Adipocyte (in vitro differentiated cells): ENCODE data around the gene MELK.
"Not testable (repeated sequence)": the region's sequence is repeated elsewhere in the genome, so short reads cannot be mapped to it uniquely, and the experiment has no call there.

Experiments used
- DNase-seq: peaks from one replicate; pipeline ENCODE4 v3.0.0-alpha.2; 2015; ENCODE audit warnings: low read depth
- H3K27me3 ChIP-seq: replicated peaks from 2 replicates; pipeline ENCODE4 v1.7.0; 2013; ENCODE audit warnings: mild to moderate bottlenecking, low read length, moderate library complexity; ENCODE audit not compliant: control insufficient read depth, insufficient read depth
- H3K36me3 ChIP-seq: 2 replicates; pipeline ENCODE4 v1.7.0; 2013; ENCODE audit warnings: low read length, mild to moderate bottlenecking, moderate library complexity; ENCODE audit not compliant: control insufficient read depth, insufficient read depth, severe bottlenecking
- H3K4me1 ChIP-seq: 2 replicates; pipeline ENCODE4 v1.7.0; 2013; ENCODE audit warnings: mild to moderate bottlenecking, low read length, moderate library complexity; ENCODE audit not compliant: control insufficient read depth, insufficient read depth
- H3K4me3 ChIP-seq: 2 replicates; pipeline ENCODE4 v1.7.0; 2013; ENCODE audit warnings: mild to moderate bottlenecking, low read length, moderate library complexity
- H3K9ac ChIP-seq: 2 replicates; pipeline ENCODE4 v1.7.0; 2013; ENCODE audit warnings: mild to moderate bottlenecking, low read length, moderate library complexity
- H3K9me3 ChIP-seq: 2 replicates; pipeline ENCODE4 v1.7.0; 2013; ENCODE audit warnings: mild to moderate bottlenecking, low read length, moderate library complexity; ENCODE audit not compliant: control insufficient read depth

MELK gene

DNA sequence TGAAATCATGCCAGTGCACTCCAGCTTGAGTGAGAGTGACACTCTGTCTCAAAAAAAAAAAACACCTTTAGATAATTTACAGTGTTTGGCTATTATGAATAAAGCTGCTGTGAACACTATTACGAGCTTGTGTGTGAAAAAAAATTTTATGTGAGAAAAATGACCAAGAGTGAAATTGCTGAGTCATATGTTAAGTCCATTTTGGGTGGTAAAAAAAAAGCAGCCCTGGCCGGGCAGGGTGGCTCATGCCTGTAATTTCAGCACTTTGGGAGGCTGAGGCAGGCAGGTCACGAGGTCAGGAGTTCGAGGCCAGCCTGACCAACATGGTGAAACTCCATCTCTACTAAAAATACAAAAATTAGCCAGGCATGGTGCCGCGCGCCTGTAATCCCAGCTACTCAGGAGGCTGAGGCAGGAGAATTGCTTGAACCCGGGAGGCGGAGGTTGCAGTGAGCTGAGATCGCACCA is 22.0 kb upstream of the MELK start:
- not testable (repeated sequence) for H3K9ac ChIP-seq, H3K27me3 ChIP-seq, H3K4me1 ChIP-seq, H3K4me3 ChIP-seq, H3K9me3 ChIP-seq, DNase-seq, H3K36me3 ChIP-seq

DNA sequence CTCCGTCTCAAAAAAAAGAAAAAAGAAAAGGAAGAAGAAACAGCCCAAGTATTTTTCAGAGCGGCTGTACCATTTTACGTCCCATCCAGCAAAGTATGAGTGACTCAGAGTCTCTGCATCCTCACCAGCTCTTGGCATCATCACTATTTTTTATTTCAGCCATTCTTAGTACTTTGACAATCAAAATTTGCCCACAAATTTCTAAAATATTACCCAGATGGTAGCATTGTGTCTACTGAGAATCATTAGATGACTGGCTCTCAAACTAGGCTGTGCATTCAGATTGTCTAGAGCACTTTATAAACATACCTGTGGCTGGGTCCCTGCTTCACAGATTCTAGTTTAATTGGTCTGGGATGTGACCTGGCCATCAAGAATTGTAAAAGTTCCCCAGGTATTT is 21.6 kb upstream of the MELK start:
- no peaks in the 10 kb centered on the region for H3K9me3 ChIP-seq
- no peaks in the 10 kb centered on the region for H3K4me1 ChIP-seq
- no peak overlapping the region for H3K9ac ChIP-seq
- H3K27me3 ChIP-seq: peaks cover 4% of the 10 kb centered on the region
- no peak overlapping the region for H3K4me3 ChIP-seq
- no peaks in the 10 kb centered on the region for H3K36me3 ChIP-seq
- DNase-seq: no peak

DNA sequence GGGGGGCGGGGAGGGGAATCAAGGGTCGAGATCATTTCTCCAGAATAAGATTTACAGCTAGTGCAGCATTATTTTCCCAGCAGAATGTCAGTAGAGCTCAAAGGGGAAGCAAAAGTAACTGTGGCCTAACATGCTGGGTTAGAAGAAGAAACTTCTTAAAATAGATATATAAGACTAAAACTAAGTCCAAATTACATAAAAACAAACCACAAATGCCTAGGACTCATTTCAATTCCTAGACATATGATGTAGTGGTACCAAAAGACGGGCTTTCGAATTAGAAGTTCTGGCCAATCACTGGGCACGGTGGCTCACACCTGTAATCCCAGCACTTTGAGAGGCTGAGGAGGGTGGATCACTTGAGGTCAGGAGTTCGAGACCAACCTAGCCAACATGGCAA is 20.8 kb upstream of the MELK start:
- Histone ChIP-seq H3K9ac (no peak overlapping the region), H3K36me3 (no peaks in the 10 kb centered on the region), H3K4me1 (no peaks in the 10 kb centered on the region), H3K4me3 (no peak overlapping the region), H3K27me3 (peaks cover 4% of the 10 kb centered on the region), H3K9me3 (no peaks in the 10 kb centered on the region)
- no peak for DNase-seq

DNA sequence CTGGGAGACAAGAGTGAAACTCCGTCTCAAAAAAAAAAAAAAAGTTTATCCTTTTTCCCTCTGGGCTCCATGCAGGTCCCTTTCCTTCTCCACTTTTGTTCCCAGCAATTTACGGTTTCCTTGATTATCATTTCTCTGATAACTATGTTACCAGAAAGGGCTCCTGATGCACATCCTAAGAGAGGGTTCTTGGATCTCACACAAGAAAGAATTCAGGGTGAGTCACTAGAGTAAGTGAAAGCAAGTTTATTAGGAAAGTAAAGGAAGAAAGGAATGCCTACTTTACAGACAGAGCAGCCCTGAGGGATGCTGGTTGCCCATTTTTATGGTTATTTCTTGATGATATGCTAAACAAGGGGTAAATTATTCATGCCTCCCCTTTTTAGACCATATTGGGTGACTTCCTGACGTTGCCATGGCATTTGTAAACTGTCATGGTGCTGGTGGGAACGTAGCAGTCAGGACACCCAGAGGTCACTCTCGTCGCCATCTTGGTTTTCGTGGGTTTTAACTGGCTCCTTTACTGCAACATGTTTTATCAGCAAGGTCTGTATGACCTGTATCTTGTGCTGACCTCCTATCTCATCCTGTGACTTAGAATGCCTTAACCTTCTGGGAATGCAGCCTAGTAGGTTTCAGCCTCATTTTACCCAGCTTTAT is 13.5 kb upstream of the MELK start:
- H3K4me1 ChIP-seq: peaks cover 12% of the 10 kb centered on the region
- DNase-seq: no peak
- H3K9ac ChIP-seq: no peak overlapping the region
- no peaks in the 10 kb centered on the region for H3K36me3 ChIP-seq
- H3K9me3 ChIP-seq: no peaks in the 10 kb centered on the region
- no peak overlapping the region for H3K4me3 ChIP-seq
- H3K27me3 ChIP-seq: no peaks in the 10 kb centered on the region

DNA sequence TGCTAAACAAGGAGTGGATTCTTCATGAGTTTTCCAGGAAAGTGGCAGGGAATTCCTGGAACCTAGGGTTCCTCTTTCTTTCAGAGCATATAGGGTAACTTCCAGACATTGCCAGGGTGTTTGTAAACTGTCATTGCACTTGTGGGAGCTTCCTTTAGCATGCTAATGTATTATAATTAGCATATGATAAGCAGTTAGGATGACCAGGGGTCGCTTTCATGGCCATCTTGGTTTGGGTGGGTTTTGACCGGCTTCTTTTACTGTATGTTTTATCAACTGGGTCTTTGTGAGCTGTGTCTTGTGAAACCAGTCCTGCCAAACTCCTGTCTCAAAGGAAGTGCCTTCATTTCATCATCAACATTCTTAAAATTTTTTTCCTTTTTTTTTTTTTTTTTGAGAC is 11.9 kb upstream of the MELK start:
- peaks cover 12% of the 10 kb centered on the region for H3K4me1 ChIP-seq
- peak; percentile 48 for DNase-seq
- H3K9me3 ChIP-seq: no peaks in the 10 kb centered on the region
- H3K36me3 ChIP-seq: no peaks in the 10 kb centered on the region
- no peaks in the 10 kb centered on the region for H3K27me3 ChIP-seq
- no peak overlapping the region for H3K4me3 ChIP-seq
- no peak overlapping the region for H3K9ac ChIP-seq

DNA sequence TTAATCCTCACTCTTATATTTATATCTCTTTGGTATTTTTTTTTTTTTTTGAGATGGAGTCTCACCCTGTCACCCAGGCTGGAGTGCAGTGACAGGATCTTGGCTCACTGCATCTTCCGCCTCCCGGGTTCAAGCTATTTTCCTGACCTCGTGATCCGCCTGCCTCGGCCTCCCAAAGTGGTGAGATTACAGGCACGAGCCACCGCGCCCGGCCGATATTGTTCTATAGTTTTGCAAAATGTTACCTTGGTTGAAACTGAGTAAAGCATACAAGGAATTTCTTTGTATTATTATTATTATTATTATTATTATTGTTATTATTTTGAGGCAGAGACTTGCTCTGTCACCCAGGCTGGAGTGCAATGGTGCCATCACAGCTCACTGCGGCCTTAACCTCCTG is 9.9 kb upstream of the MELK start:
- not testable (repeated sequence) for H3K9me3 ChIP-seq

DNA sequence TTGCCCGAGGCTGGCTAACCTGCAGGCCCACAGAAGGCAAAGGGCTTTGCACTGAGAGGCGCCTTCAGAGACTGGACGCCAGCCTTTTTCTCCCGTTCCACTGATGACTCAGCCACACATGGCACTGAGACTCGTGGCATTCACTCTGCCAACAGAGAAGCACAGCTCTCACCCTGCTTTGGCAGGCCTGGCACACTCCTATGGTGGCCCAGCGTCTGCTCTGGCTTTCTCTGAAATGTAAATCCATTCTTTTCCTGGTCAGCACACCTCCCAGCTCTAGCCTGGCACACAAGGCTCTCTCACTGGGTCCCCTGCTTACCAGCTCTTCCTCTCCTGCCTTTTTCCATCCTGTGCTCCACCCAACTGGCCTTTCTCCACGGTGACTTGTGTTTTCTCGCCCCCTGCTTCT is 5.9 kb upstream of the MELK start:
- no peaks in the 10 kb centered on the region for H3K27me3 ChIP-seq
- H3K36me3 ChIP-seq: no peaks in the 10 kb centered on the region
- H3K4me3 ChIP-seq: no peak overlapping the region
- peak overlapping the region; percentile 53 for H3K9ac ChIP-seq
- peak; percentile 74 for DNase-seq
- no peaks in the 10 kb centered on the region for H3K9me3 ChIP-seq
- peaks cover 15% of the 10 kb centered on the region for H3K4me1 ChIP-seq

More for the DNA sequence above, 9.9 kb upstream of the MELK start:
- not testable (repeated sequence) for H3K27me3 ChIP-seq, DNase-seq, H3K36me3 ChIP-seq, H3K9ac ChIP-seq, H3K4me3 ChIP-seq
- peaks cover 27% of the 10 kb centered on the region for H3K4me1 ChIP-seq

DNA sequence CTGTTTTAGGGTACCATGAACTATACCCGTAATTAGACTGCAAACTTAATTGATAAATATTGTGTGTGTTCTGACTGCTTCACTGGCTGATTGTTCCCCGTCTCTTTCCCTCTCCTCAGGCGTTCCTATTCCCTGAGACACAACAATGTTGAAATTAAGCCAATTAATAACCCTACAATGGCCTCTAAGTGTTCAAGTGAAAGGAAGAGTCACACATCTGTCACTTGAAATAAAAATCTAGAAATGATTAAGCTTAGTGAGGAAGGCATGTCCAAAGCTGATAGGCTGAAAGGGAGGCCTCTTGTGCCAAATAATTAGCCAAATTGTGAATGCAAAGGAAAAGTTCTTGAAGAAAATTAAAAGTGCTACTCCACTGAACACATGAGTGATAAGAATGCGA is 4.0 kb upstream of the MELK start:
- not testable (repeated sequence) for DNase-seq, H3K36me3 ChIP-seq, H3K9me3 ChIP-seq, H3K9ac ChIP-seq, H3K4me3 ChIP-seq, H3K27me3 ChIP-seq
- peaks cover 16% of the 10 kb centered on the region for H3K4me1 ChIP-seq

DNA sequence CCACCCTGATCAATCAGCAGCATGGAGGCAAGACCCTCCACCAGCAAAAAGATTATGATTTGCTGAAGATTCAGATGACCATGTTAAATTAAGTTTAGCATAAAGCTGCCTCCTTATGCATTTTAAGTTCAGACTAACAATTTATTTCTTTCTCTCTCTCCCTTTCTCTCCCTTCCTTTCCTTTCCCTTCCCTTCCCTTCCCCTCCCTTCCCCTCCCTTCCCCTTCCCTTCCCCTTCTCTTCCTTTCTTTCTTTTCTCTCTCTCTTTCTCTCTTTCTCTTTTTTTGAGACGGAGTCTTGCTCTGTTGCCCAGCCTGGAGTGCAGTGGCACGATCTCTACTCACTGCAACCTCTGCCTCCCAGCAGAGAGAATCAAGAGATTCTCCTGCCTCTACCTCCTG is 1.4 kb upstream of the MELK start:
- Histone ChIP-seq H3K27me3 (no peaks in the 10 kb centered on the region), H3K9me3 (no peaks in the 10 kb centered on the region)
- no peak for DNase-seq

DNA sequence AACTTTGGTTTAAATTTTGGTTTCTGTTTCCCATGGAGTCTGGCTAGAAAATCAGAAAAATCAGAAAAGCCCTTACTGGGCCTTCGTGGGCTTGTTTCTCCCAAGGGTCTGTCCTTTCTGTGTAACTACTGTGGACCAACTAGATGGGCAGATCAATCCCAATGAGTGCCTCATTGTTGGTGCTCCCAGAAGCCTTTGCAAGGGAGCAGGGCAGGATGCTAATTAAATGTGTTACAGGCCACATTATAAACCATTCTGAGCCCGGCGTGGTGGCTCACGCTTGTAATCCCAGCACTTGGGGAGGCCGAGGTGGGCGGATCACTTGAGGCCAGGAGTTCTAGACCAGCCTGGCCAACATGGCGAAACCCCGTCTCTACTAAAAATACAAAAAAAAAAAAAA is 1.4 kb downstream of the MELK start:
- H3K36me3 ChIP-seq, H3K9me3 ChIP-seq, H3K4me1 ChIP-seq, DNase-seq, H3K27me3 ChIP-seq: not testable (repeated sequence)
- H3K4me3 ChIP-seq: peak overlapping the region; percentile 95
- peak overlapping the region; percentile 91 for H3K9ac ChIP-seq

More for the DNA sequence above, 1.4 kb upstream of the MELK start:
- no peaks in the 10 kb centered on the region for H3K36me3 ChIP-seq
- no peak overlapping the region for H3K4me3 ChIP-seq
- peaks cover 18% of the 10 kb centered on the region for H3K4me1 ChIP-seq
- H3K9ac ChIP-seq: no peak overlapping the region

DNA sequence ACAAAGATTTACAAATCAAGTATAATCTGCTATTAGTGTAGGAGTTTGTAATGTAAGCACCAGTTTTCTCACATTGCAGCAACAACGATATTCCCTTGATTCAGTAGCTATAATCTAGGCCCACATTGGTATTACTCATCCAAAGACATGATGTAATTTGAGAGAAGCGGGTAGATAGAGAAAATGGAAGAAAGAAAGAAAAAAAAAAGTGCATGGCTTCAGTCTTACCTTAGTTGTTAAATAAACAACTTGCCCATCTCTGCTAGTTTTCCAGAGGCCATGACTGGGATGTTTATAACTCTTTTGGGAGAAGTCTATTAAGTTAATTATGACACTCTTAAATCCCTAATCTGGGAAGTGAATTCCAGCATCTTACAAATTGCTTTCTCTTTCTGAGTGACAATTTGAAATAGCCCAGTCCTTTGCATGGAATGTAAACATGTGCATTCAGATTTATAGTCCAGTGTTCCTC is 2.8 kb downstream of the MELK start:
- peak; percentile 25 for DNase-seq
- H3K4me3 ChIP-seq: no peak overlapping the region
- no peaks in the 10 kb centered on the region for H3K27me3 ChIP-seq

DNA sequence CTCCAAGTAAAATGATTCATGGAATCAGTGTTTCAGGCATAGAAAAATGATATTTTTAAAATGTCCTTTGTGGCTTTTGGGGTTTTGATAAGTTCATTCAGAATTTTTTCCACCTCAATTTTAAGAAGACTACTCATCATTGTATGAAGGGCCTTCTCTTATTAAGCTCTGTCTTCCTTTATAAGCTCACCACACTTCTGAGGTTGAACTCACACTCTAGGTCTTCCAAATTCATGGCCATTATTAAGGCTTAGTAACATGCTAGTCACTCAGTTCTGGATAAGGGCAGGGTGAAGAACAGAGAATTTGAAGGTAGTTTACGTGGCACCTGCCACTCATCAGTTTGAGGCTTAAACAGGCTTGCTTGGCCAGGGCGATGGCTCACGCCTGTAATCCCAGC is 4.2 kb downstream of the MELK start:
- H3K4me1 ChIP-seq: peaks cover 7% of the 10 kb centered on the region
- no peaks in the 10 kb centered on the region for H3K36me3 ChIP-seq
- no peaks in the 10 kb centered on the region for H3K9me3 ChIP-seq
- no peak overlapping the region for H3K4me3 ChIP-seq
- H3K27me3 ChIP-seq: no peaks in the 10 kb centered on the region
- DNase-seq: no peak
- no peak overlapping the region for H3K9ac ChIP-seq

More for the DNA sequence above, 2.8 kb downstream of the MELK start:
- Histone ChIP-seq H3K4me1 (peaks cover 7% of the 10 kb centered on the region), H3K36me3 (no peaks in the 10 kb centered on the region), H3K9ac (peak overlapping the region; percentile 17), H3K9me3 (no peaks in the 10 kb centered on the region)
